ENCODE results near the gene GTF3C6. TPM values are rescaled to one million over a fixed set of nuclear protein-coding genes. Genes with fewer than 3 reads are reported as not detected.
"Not testable (repeated sequence)": the region's sequence is repeated elsewhere in the genome, so short reads cannot be mapped to it uniquely, and the experiment has no call there.

The GTF3C6 gene
- total RNA-seq, 1 experiment from 2014 or later, result 146 TPM

GRCh38 chr6:110968661-110969060 is 10.2 kb downstream of the GTF3C6 start:
- H3K27me3 ChIP-seq (ENCODE audit: control insufficient read depth, insufficient read depth, low read length); H3K27ac ChIP-seq (ENCODE audit: low read length); ATAC-seq; BruUV-seq (replicated peaks); in situ Hi-C loops (cut with HindIII; ENCODE audit: low pct_unique_long_range_greater_than_20kb, low sequenced_read_pairs); H3K9me3 ChIP-seq (ENCODE audit: control insufficient read depth, insufficient read depth, low read depth, low read length); CTCF ChIA-PET; H3K4me1 ChIP-seq (ENCODE audit: control insufficient read depth, insufficient read depth, low read length); H3K4me3 ChIP-seq (ENCODE audit: low read depth in 2 of 2, low read length in 2 of 2); H3K36me3 ChIP-seq (ENCODE audit: control insufficient read depth, insufficient read depth, low read length); DNase-seq (ENCODE audit: low read depth, low spot score); intact Hi-C loops (cut with micrococcal nuclease; ENCODE audit: unreplicated experiment); POLR2A ChIA-PET: not testable (repeated sequence)

- ATAC-seq, result no peak
- 0 out of 2 replicates have a peak, but pooled peaks cover 2% of the 10 kb centered on the region for H3K36me3 ChIP-seq (ENCODE audit: control insufficient read depth, insufficient read depth, low read length)
- POLR2A ChIA-PET, result no interaction called here
- H3K27ac ChIP-seq (ENCODE audit: low read length), result no peak overlapping the region
- no peaks in the 10 kb centered on the region for H3K27me3 ChIP-seq (ENCODE audit: control insufficient read depth, insufficient read depth, low read length)
- intact Hi-C loops (cut with micrococcal nuclease; ENCODE audit: unreplicated experiment), result no loop called here
- H3K9me3 ChIP-seq (ENCODE audit: control insufficient read depth, insufficient read depth, low read depth, low read length), result no peaks in the 10 kb centered on the region
- DNase-seq (ENCODE audit: low read depth, low spot score), result no peak
- H3K4me1 ChIP-seq (ENCODE audit: control insufficient read depth, insufficient read depth, low read length), result no peaks in the 10 kb centered on the region
- in situ Hi-C loops (cut with HindIII; ENCODE audit: low pct_unique_long_range_greater_than_20kb, low sequenced_read_pairs), result no loop called here
- TF ChIP-seq SIN3A (IDR thresholded peaks at IDR 0.05; ENCODE audit: borderline replicate concordance, insufficient read depth, low read depth, low read length) (no peak), REST (IDR thresholded peaks at IDR 0.05; ENCODE audit: insufficient read depth in 1 of 2, low read depth in 2 of 2, low read length in 1 of 2) (no peak), TCF7L2 (IDR thresholded peaks at IDR 0.05; ENCODE audit: low read depth, low read length) (no peak), CTCF (IDR thresholded peaks at IDR 0.05) (no peak), POLR2AphosphoS5 (IDR thresholded peaks at IDR 0.05; ENCODE audit: low read depth, low read length) (no peak)
- CTCF ChIA-PET, result no interaction called here
- H3K4me3 ChIP-seq (ENCODE audit: low read depth in 2 of 2, low read length in 2 of 2), result no peak overlapping the region
- no TSS peak for BruUV-seq (replicated peaks)
These were observed 13.0 kb downstream of the GTF3C6 start for GRCh38 chr6:110971468-110971867.

- TF ChIP-seq TCF7L2 (IDR thresholded peaks at IDR 0.05; ENCODE audit: low read depth, low read length) (no peak), CTCF (IDR thresholded peaks at IDR 0.05) (no peak), POLR2AphosphoS5 (IDR thresholded peaks at IDR 0.05; ENCODE audit: low read depth, low read length) (no peak), REST (IDR thresholded peaks at IDR 0.05; ENCODE audit: insufficient read depth in 1 of 2, low read depth in 2 of 2, low read length in 1 of 2) (no peak), SIN3A (IDR thresholded peaks at IDR 0.05; ENCODE audit: borderline replicate concordance, insufficient read depth, low read depth, low read length) (no peak)
- Histone ChIP-seq H3K27me3 (ENCODE audit: control insufficient read depth, insufficient read depth, low read length) (no peaks in the 10 kb centered on the region), H3K27ac (ENCODE audit: low read length) (no peak overlapping the region), H3K4me1 (ENCODE audit: control insufficient read depth, insufficient read depth, low read length) (no peaks in the 10 kb centered on the region), H3K36me3 (ENCODE audit: control insufficient read depth, insufficient read depth, low read length) (no peaks in the 10 kb centered on the region), H3K4me3 (ENCODE audit: low read depth in 2 of 2, low read length in 2 of 2) (no peak overlapping the region), H3K9me3 (ENCODE audit: control insufficient read depth, insufficient read depth, low read depth, low read length) (no peaks in the 10 kb centered on the region)
- ATAC-seq (no peak), DNase-seq (ENCODE audit: low read depth, low spot score) (no peak)
- ChIA-PET CTCF (no interaction called here), POLR2A (interaction anchor here (1.0 kb wide), 1 partner anchor 102 kb away, joined by 3 read pairs; the partner anchor contains the start of gene AMD1)
- in situ Hi-C loops (cut with HindIII; ENCODE audit: low pct_unique_long_range_greater_than_20kb, low sequenced_read_pairs) (no loop called here), intact Hi-C loops (cut with micrococcal nuclease; ENCODE audit: unreplicated experiment) (no loop called here)
- BruUV-seq (replicated peaks), result no TSS peak
These were observed 18.1 kb downstream of the GTF3C6 start for GRCh38 chr6:110976575-110976974.

All from Panc1 (cell line).